ENCODE results near the gene STAM.

GRCh38 chr10:17622061-17622460 is 21.9 kb upstream of the STAM start:
- TF ChIP-seq CTCF (IDR thresholded peaks at IDR 0.05) (no peak), POLR2A (IDR thresholded peaks at IDR 0.05) (no peak)

Data from thyroid gland (tissue), 4 donors.